GM12864 (cell line): ENCODE data around the gene ZNF469.

ENCODE experiments used
- DNase-seq: peaks from one replicate; pipeline ENCODE4 v3.0.0-alpha.2; 2011; ENCODE audit warnings: low read depth
- H3K4me3 ChIP-seq: 2 replicates; pipeline ENCODE4 v1.5.1; 2011; ENCODE audit warnings: mild to moderate bottlenecking, low read depth, low read length, control low read depth
- TF ChIP-seq, protein P1 (sequence below): IDR thresholded peaks from 2 replicates; pipeline ENCODE4 v1.5.1; 2011; ENCODE audit warnings: low read depth, mild to moderate bottlenecking, moderate library complexity, low read length, control low read depth, inconsistent platforms; ENCODE audit errors: missing control alignments

Gene ZNF469

DNA sequence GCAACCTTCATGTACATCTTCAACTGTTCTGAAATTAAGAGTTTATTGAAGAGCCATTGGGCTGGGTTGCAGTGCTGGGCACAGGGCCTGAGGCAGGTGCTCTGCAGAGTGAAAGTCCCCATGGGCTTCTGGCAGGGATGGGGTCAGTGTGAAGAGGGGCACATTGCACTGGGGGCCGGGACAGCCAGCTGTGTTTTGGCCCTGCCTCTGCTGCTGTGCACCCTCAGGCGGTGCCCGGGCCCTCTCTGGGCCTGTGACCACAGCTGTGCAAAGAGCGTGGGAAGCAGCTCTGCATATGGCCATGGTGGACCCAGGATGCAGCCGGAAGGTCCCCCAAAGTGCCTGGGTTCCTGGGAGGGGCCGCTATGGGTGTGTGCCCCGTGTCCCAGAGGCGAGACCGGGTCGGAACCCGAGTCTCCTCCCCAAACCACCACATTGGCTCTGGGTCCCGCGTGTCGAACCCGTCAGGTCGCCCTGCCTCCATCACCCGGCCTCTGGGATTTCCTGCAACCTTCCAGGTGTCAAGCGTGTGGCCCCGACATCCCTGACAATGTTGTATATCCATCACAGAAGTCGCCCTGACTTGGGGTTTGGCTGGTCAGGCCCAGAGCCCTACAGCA is 38.2 kb upstream of the ZNF469 start:
- DNase-seq, result no peak
- TF ChIP-seq, protein P1, sequence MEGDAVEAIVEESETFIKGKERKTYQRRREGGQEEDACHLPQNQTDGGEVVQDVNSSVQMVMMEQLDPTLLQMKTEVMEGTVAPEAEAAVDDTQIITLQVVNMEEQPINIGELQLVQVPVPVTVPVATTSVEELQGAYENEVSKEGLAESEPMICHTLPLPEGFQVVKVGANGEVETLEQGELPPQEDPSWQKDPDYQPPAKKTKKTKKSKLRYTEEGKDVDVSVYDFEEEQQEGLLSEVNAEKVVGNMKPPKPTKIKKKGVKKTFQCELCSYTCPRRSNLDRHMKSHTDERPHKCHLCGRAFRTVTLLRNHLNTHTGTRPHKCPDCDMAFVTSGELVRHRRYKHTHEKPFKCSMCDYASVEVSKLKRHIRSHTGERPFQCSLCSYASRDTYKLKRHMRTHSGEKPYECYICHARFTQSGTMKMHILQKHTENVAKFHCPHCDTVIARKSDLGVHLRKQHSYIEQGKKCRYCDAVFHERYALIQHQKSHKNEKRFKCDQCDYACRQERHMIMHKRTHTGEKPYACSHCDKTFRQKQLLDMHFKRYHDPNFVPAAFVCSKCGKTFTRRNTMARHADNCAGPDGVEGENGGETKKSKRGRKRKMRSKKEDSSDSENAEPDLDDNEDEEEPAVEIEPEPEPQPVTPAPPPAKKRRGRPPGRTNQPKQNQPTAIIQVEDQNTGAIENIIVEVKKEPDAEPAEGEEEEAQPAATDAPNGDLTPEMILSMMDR, result no peak
- H3K4me3 ChIP-seq, result no peak overlapping the region

DNA sequence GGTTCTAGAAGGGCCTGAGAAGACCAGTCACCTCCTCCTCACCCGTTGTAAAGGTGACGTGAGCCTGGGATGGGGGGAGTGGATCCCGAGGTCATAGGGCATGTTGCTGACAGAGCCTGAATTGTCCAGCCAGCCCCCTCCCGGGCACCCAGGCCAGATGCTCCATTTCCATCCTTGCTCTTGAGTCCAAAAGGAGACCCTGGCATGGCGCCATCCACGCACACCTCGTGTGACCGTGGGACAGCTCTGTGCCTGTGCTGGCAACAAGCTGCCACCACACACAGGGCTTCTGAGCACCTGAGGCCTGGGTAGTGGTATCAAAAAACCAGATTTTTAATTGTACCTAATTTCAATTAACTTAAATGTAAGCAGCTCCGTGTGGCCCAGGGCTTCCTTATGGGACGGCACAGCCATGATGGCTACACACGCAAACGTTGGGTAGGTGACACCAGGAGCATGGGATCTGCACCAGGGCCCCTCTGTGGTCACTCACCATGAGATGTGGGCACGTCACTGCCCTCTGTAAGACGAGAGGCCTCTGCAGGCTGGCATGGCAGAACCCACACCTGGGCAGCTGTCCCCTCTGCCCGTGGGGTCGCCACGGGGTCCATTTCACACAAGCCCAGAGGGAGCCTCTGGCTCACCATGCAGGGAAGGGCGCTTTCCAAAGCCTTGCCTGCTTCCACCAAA is 37.6 kb upstream of the ZNF469 start:
- DNase-seq, result no peak
- no peak overlapping the region for H3K4me3 ChIP-seq
- TF ChIP-seq, protein P1, result no peak

DNA sequence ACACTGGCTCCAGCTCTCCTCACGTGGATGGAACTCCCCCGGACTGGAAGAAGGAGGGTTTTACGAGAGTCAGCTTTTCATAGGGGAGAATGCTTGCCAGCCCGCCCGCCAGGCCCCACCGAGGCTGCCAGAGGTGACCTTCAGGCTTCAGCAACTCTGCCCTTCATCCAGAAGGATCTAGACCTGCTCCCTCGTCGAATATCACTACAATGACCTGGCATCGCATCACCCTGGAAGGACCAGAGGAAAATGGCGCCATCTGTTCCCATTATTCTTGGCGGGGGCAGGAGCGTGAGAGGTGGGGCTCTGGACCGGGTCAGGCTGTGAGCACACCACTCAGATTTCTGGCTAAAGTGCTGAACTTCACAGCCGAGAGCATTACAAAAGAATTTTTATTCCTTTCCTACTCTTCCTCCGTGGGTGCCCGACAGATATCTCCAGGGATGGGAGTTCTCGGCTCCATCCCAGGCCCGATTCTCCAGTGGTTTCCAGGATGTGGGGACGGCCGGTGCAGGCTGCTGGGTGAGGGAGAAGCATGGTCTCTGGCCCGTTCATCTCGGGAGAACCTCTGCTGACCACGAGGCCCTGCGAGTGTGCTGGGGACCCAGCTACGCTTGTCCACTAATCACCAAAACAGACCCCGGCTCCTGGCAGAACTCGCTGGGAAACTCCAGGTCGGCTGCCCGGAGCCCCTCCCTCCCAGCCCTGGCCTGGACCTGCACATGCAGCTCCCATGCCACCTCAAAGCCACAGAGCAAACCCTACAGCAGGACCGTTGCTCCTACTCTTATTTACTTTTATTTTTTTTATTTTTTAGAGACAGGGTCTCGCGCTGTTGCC is 36.8 kb upstream of the ZNF469 start:
- TF ChIP-seq, protein P1, result no peak
- DNase-seq, result no peak
- no peak overlapping the region for H3K4me3 ChIP-seq

DNA sequence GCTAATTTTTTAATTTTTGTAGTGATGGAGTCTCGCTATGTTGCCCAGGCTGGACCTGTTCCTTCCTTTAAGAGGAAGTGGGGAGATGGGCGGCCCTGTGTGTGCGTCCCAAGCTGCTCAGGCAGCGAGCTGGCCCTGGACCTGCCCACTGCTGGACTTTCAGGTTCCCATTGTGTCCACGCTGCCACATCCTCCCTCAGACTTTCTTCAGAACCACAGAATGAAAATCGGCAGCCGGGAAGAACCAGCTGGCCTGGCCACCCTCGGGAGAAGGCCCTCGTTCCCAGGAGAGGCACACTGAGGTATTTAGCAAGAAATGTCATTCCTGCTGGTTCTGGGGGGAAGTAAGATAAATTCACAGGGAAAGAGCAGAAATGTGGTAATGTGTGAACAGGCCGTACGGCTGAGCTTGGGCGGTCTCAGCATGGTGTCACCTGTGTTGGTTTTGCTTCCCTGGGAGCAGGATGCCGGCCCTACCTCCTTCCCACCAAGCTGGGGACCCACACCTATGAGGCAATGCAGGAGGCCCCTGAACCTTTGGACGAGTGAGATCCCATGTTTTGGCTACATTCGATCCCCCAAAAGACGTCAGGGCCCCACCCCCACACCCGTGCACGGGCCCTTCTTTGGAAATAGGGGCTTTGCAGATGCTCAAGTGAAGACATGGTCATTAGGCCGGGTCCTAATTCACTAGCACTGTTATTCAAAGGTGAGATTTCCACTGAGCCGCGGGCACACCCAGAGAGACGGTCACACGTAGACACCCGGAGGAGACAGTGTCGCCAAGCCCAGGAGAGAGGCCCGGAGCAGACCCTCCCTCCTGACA is 35.9 kb upstream of the ZNF469 start:
- TF ChIP-seq, protein P1, result no peak
- H3K4me3 ChIP-seq, result no peak overlapping the region
- no peak for DNase-seq

DNA sequence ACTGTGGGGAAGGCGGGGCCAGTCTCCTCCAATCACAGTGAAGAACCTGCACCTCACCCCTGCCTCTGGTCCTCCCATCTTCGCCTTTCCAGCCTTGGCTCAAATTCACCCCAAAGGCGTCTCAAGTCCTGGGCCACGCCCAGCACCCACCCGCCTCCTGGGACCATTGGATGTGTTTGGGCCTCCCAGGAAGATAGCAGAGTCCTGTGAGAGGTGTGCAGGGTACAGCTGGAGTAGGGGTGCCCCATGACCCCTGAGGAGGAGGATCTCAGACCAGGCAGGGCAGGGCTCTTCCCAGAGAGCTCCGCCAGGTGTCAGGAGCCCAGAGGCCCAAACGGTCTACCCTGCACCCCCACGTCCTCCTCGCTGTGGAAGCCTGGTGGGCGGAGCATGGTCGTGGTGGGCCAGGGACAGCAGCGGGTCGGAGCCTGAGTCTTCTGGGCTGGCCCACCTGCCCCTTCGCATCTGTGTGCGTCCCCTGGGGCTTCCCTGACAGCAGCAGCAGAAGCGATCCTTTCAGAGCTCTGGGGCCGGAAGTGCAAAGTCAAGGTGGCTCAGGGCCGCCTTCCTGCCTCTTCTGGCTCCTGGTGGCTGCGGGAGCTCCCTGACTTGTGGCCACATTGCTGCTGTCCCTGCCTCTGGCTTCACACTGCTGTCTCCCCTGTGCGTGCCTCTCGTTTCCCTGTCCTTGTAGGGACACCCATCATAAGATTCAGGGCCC is 34.9 kb upstream of the ZNF469 start:
- TF ChIP-seq, protein P1, result no peak
- H3K4me3 ChIP-seq, result no peak overlapping the region
- DNase-seq, result no peak
